Stomach (tissue), 4 donors: ENCODE results near the gene ZNF276.
"Not testable (repeated sequence)": the region's sequence is repeated elsewhere in the genome, so short reads cannot be mapped to it uniquely, and the experiment has no call there.

Experiments
- POLR2A ChIP-seq, 4 donors: fragments of 450-650 bp; IDR thresholded peaks; one replicate each; pipeline ENCODE4 v1.6.1; 2016; ENCODE audit warnings: antibody characterized with exemption in 4 of 4, control low read depth in 2 of 4, mild to moderate bottlenecking in 1 of 4, moderate library complexity in 1 of 4
- TF ChIP-seq, protein P1 (sequence below), 7 experiments: fragments of 450-650 bp in 4 of 7; fragments of 200-600 bp in 3 of 7; sonication (generic) in 3 of 7; IDR thresholded peaks; one replicate each; pipeline ENCODE4 v1.5.1; 2016 to 2019; ENCODE audit warnings: antibody characterized with exemption in 7 of 7, control low read depth in 2 of 7, mild to moderate bottlenecking in 1 of 7

DNA sequence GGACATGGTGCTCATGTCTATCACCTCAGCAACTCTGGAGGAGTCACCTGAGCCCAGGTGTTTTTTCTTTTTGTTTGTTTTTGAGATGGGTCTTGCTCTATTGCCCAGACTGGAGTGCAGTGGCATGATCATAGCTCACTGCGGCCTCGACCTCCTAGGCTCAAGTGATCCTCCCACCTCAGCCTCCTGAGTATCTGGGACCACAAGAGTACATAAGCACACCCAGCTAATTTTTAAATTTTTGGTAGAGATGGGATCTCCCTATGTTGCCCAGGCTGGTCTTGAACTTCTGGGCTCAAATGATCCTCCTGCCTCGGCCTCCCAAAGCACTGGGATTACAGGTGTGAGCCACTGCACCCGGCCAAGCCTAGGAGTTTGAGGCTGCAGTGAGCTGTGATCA lies 31.7 kb upstream of the ZNF276 start:
- TF ChIP-seq POLR2A (IDR thresholded peaks at IDR 0.05): not testable (repeated sequence)
- TF ChIP-seq, protein P1, sequence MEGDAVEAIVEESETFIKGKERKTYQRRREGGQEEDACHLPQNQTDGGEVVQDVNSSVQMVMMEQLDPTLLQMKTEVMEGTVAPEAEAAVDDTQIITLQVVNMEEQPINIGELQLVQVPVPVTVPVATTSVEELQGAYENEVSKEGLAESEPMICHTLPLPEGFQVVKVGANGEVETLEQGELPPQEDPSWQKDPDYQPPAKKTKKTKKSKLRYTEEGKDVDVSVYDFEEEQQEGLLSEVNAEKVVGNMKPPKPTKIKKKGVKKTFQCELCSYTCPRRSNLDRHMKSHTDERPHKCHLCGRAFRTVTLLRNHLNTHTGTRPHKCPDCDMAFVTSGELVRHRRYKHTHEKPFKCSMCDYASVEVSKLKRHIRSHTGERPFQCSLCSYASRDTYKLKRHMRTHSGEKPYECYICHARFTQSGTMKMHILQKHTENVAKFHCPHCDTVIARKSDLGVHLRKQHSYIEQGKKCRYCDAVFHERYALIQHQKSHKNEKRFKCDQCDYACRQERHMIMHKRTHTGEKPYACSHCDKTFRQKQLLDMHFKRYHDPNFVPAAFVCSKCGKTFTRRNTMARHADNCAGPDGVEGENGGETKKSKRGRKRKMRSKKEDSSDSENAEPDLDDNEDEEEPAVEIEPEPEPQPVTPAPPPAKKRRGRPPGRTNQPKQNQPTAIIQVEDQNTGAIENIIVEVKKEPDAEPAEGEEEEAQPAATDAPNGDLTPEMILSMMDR (IDR thresholded peaks at IDR 0.05): not testable (repeated sequence)
